NCI-H1694 (cell line): ENCODE results near the gene ALKBH4.
"Not testable (repeated sequence)": the region's sequence is repeated elsewhere in the genome, so short reads cannot be mapped to it uniquely, and the experiment has no call there.

Experiments used
- DNase-seq: peaks from one replicate; lab custom pipeline; 2025; lab: John Stamatoyannopoulos, UW

ALKBH4 gene

GRCh38 chr7:102464577-102465280 is at the start of gene ALKBH4, which contains the start of gene LRWD1:
Gene ALKBH4 (minus strand): TSS chr7:102464863. CDS start chr7:102464836, 27 bp downstream.
Gene LRWD1 (plus strand): TSS chr7:102464984. CDS start chr7:102465081, 97 bp downstream.
- peak; percentile 66 for DNase-seq

- not testable (repeated sequence) for DNase-seq
Observed at GRCh38 chr7:102512642-102513221, 48.1 kb upstream of the ALKBH4 start.

- DNase-seq: not testable (repeated sequence)
Observed at GRCh38 chr7:102511860-102512522, 47.3 kb upstream of the ALKBH4 start.

- DNase-seq: not testable (repeated sequence)
Observed at GRCh38 chr7:102510575-102510974, 45.9 kb upstream of the ALKBH4 start.

GRCh38 chr7:102507410-102508088 is 42.9 kb upstream of the ALKBH4 start:
- not testable (repeated sequence) for DNase-seq

GRCh38 chr7:102505298-102506185 is 40.9 kb upstream of the ALKBH4 start:
- not testable (repeated sequence) for DNase-seq

- DNase-seq: not testable (repeated sequence)
Observed at GRCh38 chr7:102503141-102503540, 38.5 kb upstream of the ALKBH4 start.

- not testable (repeated sequence) for DNase-seq
Observed at GRCh38 chr7:102498321-102498720, 33.7 kb upstream of the ALKBH4 start.

GRCh38 chr7:102497308-102497707 is 32.6 kb upstream of the ALKBH4 start:
- DNase-seq: not testable (repeated sequence)

GRCh38 chr7:102496861-102497260 is 32.2 kb upstream of the ALKBH4 start:
- not testable (repeated sequence) for DNase-seq

- not testable (repeated sequence) for DNase-seq
Observed at GRCh38 chr7:102494473-102495149, 29.9 kb upstream of the ALKBH4 start.

GRCh38 chr7:102494026-102494425 is 29.4 kb upstream of the ALKBH4 start:
- DNase-seq: not testable (repeated sequence)

GRCh38 chr7:102493220-102493935 is 28.7 kb upstream of the ALKBH4 start:
- not testable (repeated sequence) for DNase-seq

- DNase-seq: not testable (repeated sequence)
Observed at GRCh38 chr7:102490529-102491075, 25.9 kb upstream of the ALKBH4 start.

- DNase-seq: not testable (repeated sequence)
Observed at GRCh38 chr7:102484317-102484716, 19.7 kb upstream of the ALKBH4 start.

GRCh38 chr7:102481962-102482361 is 17.3 kb upstream of the ALKBH4 start:
- DNase-seq: not testable (repeated sequence)

GRCh38 chr7:102479982-102480637 is 15.4 kb upstream of the ALKBH4 start:
- DNase-seq: not testable (repeated sequence)

GRCh38 chr7:102479209-102479584 is 14.5 kb upstream of the ALKBH4 start:
- DNase-seq: not testable (repeated sequence)
